ENCODE results near the gene PRR3.

The PRR3 gene

DNA sequence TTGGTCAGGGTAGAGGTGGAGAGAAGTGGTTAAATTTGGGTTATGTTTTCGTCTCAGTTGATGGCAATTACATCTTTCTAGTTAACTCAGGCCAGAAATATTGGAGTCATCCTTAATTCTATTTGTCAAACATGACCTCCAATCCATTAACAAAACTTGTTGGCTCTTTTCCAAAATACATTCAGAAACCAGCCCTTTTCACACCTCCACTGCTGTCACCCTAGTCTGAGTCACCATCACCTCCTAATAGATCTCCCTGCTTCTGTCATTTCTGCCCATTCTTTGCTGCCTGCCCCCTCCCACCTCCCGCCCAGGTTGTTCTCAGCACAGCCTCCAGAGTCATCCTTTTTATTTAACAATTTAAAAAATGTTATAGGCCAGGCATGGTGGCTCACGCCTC, 11.2 kb downstream of the PRR3 start:
- H3K27ac ChIP-seq (ENCODE audit: insufficient read depth in 1 of 2, low read depth in 1 of 2, low read length in 2 of 2, poor library complexity in 1 of 2, severe bottlenecking in 2 of 2), result no peak overlapping the region
- CTCF ChIA-PET, result interaction anchor here (1.9 kb wide), 1 partner anchor 22 kb away, joined by 4 read pairs; no protein-coding TSS in a partner anchor
- no peak for DNase-seq

DNA sequence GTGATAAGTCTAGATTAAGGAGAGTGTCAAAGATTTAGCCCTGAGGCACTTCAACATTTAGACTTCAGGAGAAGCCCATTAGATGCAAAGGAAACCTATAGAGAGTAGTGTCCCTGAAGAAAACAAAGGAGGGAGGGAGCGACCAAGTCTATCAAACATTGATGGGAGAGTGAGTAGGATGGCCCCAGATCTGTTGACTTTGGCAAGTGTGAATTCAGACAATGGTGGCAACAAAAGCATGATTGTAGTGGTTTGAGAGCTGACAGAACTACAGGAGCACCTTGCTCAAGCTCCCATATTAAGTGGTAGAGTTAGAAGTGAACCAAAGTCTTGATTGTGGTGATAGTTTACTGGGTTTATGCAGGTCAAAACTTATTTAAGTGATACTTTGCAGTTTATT, 13.2 kb downstream of the PRR3 start:
- peaks cover 11 to 36% (median 26%) of the 10 kb centered on the region in 4 experiments for H3K4me1 ChIP-seq (ENCODE audit: control extremely low read depth in 1 of 4, control insufficient read depth in 4 of 4, insufficient read depth in 4 of 4, low read length in 3 of 4)
- peaks cover 0 to 18% (median 4%) of the 10 kb centered on the region in 4 experiments for H3K36me3 ChIP-seq (ENCODE audit: control insufficient read depth in 4 of 4, insufficient read depth in 4 of 4, low read length in 3 of 4)
- WGBS (ENCODE audit: insufficient coverage), result 86% methylated on average over 1 of the region's 1 CpG
- ChIA-PET CTCF (interaction anchor here (0.5 to 2.3 kb wide), 9 partner anchors 14 to 118 kb away, joined by 3 to 10 read pairs (median 5); partner anchors contain the start of genes GNL1 and PRR3), POLR2A (interaction anchor here (0.6 to 2.1 kb wide), 5 partner anchors 15 to 158 kb away, joined by 3 to 8 read pairs (median 6); partner anchors contain the start of gene GNL1)
- H3K4me3 ChIP-seq (ENCODE audit: control insufficient read depth in 1 of 7, extremely low read depth in 1 of 7, insufficient read depth in 4 of 7, low read depth in 2 of 7, low read length in 6 of 7), result peak overlapping the region in 6 of 7 experiments; percentile 83 to 97 (median 95)
- DNase-seq, result no peak
- no peaks in the 10 kb centered on the region for H3K9me3 ChIP-seq (ENCODE audit: control extremely low read depth in 1 of 5, control insufficient read depth in 4 of 5, insufficient read depth in 2 of 5, low read depth in 1 of 5, low read length in 4 of 5)
- H3K27me3 ChIP-seq (replicated peaks in 2 of 5; ENCODE audit: control insufficient read depth in 4 of 5, insufficient read depth in 5 of 5, low read length in 4 of 5), result no peaks in the 10 kb centered on the region
- H3K27ac ChIP-seq (ENCODE audit: insufficient read depth in 1 of 2, low read depth in 1 of 2, low read length in 2 of 2, poor library complexity in 1 of 2, severe bottlenecking in 2 of 2), result peak overlapping the region in 1 of 2 experiments; percentile 95

More for the DNA sequence above, 11.2 kb downstream of the PRR3 start:
- Histone ChIP-seq H3K9me3 (ENCODE audit: control extremely low read depth in 1 of 5, control insufficient read depth in 4 of 5, insufficient read depth in 2 of 5, low read depth in 1 of 5, low read length in 4 of 5) (no peaks in the 10 kb centered on the region), H3K4me3 (ENCODE audit: control insufficient read depth in 1 of 7, extremely low read depth in 1 of 7, insufficient read depth in 4 of 7, low read depth in 2 of 7, low read length in 6 of 7) (no peak overlapping the region), H3K27me3 (replicated peaks in 2 of 5; ENCODE audit: control insufficient read depth in 4 of 5, insufficient read depth in 5 of 5, low read length in 4 of 5) (no peaks in the 10 kb centered on the region), H3K4me1 (ENCODE audit: control extremely low read depth in 1 of 4, control insufficient read depth in 4 of 4, insufficient read depth in 4 of 4, low read length in 3 of 4) (peaks cover 11 to 29% (median 24%) of the 10 kb centered on the region in 4 experiments), H3K36me3 (ENCODE audit: control insufficient read depth in 4 of 4, insufficient read depth in 4 of 4, low read length in 3 of 4) (peaks cover 0 to 6% (median 4%) of the 10 kb centered on the region in 4 experiments)
- POLR2A ChIA-PET, result no interaction called here
- WGBS (ENCODE audit: insufficient coverage), result 100% methylated on average over 1 of the region's 3 CpGs

DNA sequence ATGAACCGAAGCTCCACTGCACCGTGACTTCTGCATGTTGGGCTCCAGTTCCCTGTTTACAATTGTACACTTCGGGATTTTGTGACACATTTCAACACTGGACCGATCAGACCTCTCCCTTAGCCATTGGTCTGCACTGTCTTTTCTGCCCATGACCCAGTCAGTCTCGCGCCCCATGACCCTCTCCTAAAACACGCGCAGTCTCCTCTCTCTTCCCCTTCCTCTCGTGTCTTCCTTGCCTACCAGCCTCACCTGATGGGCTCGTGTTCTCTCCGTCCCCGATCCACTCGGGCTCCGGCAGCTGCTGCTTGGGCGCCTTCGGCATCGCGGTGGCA, 13.6 kb downstream of the PRR3 start:
- Histone ChIP-seq H3K36me3 (ENCODE audit: control insufficient read depth in 4 of 4, insufficient read depth in 4 of 4, low read length in 3 of 4) (peaks cover 0 to 22% (median 4%) of the 10 kb centered on the region in 4 experiments), H3K4me1 (ENCODE audit: control extremely low read depth in 1 of 4, control insufficient read depth in 4 of 4, insufficient read depth in 4 of 4, low read length in 3 of 4) (peaks cover 11 to 36% (median 26%) of the 10 kb centered on the region in 4 experiments), H3K27me3 (replicated peaks in 2 of 5; ENCODE audit: control insufficient read depth in 4 of 5, insufficient read depth in 5 of 5, low read length in 4 of 5) (no peaks in the 10 kb centered on the region), H3K4me3 (ENCODE audit: control insufficient read depth in 1 of 7, extremely low read depth in 1 of 7, insufficient read depth in 4 of 7, low read depth in 2 of 7, low read length in 6 of 7) (peak overlapping the region; percentile 83 to 97 (median 95)), H3K9me3 (ENCODE audit: control extremely low read depth in 1 of 5, control insufficient read depth in 4 of 5, insufficient read depth in 2 of 5, low read depth in 1 of 5, low read length in 4 of 5) (no peaks in the 10 kb centered on the region), H3K27ac (ENCODE audit: insufficient read depth in 1 of 2, low read depth in 1 of 2, low read length in 2 of 2, poor library complexity in 1 of 2, severe bottlenecking in 2 of 2) (peak overlapping the region; percentile 54 to 95)
- ChIA-PET POLR2A (interaction anchor here (0.6 to 2.1 kb wide), 6 partner anchors 15 to 158 kb away, joined by 3 to 8 read pairs (median 6); partner anchors contain the start of gene GNL1), CTCF (interaction anchor here (0.5 to 2.3 kb wide), 8 partner anchors 14 to 118 kb away, joined by 3 to 10 read pairs (median 6); partner anchors contain the start of genes GNL1 and PRR3)
- WGBS (ENCODE audit: insufficient coverage), result 0% methylated on average over 15 of the region's 18 CpGs
- DNase-seq, result no peak

DNA sequence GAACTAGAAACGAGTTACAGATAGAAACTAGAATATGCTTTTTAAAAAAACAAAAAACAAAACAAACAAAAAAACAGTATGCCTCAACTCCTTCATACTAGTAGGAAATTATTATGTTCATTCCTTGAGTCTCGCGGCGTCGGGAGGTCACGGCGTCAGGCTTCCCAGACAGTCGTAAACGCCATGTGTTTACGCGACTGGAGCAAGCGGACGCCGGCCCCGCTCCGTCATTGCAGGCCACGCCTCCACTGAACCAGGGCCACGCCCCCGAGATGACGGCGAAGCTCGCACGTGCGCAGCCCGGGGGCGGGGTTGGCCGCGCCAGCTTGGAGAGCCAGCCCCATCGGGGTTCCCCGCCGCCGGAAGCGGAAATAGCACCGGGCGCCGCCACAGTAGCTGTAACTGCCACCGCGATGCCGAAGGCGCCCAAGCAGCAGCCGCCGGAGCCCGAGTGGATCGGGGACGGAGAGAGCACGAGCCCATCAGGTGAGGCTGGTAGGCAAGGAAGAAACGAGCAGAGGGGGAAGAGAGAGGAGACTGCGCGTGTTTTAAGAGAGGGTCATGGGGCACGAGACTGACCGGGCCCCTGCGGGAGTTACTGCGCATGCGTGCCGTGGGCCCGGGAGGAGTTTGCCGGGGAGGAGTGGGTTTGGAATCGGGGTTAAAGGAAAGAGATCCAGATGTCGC, 14.1 kb downstream of the PRR3 start, which contains the start of gene ABCF1:
TSS of gene ABCF1 (plus strand) at position 368 of the 687 bp plus-strand sequence. CDS start at position 414, 46 bp downstream.
- POLR2A ChIA-PET, result interaction anchor here (0.6 to 2.1 kb wide), 5 partner anchors 15 to 157 kb away, joined by 3 to 8 read pairs (median 6); partner anchors contain the start of gene GNL1
- CTCF ChIA-PET, result interaction anchor here (1.5 to 2.3 kb wide), 6 partner anchors 15 to 119 kb away, joined by 3 to 10 read pairs (median 7); partner anchors contain the start of genes GNL1 and PRR3
- Histone ChIP-seq H3K4me3 (ENCODE audit: control insufficient read depth in 1 of 7, extremely low read depth in 1 of 7, insufficient read depth in 4 of 7, low read depth in 2 of 7, low read length in 6 of 7) (peak within 1 kb of the TSS; percentile 83 to 97 (median 95)), H3K9me3 (ENCODE audit: control extremely low read depth in 1 of 5, control insufficient read depth in 4 of 5, insufficient read depth in 2 of 5, low read depth in 1 of 5, low read length in 4 of 5) (no peaks in the 10 kb centered on the region), H3K27ac (ENCODE audit: insufficient read depth in 1 of 2, low read depth in 1 of 2, low read length in 2 of 2, poor library complexity in 1 of 2, severe bottlenecking in 2 of 2) (peak within 1 kb of the TSS; percentile 92 to 95), H3K36me3 (ENCODE audit: control insufficient read depth in 4 of 4, insufficient read depth in 4 of 4, low read length in 3 of 4) (peaks cover 0 to 23% (median 4%) of the 10 kb centered on the region in 4 experiments), H3K27me3 (replicated peaks in 2 of 5; ENCODE audit: control insufficient read depth in 4 of 5, insufficient read depth in 5 of 5, low read length in 4 of 5) (no peaks in the 10 kb centered on the region), H3K4me1 (ENCODE audit: control extremely low read depth in 1 of 4, control insufficient read depth in 4 of 4, insufficient read depth in 4 of 4, low read length in 3 of 4) (peaks cover 11 to 36% (median 26%) of the 10 kb centered on the region in 4 experiments)
- WGBS (ENCODE audit: insufficient coverage), result 0% methylated on average over 57 of the region's 59 CpGs
- peak; percentile 97 to 98 (median 98) for DNase-seq

DNA sequence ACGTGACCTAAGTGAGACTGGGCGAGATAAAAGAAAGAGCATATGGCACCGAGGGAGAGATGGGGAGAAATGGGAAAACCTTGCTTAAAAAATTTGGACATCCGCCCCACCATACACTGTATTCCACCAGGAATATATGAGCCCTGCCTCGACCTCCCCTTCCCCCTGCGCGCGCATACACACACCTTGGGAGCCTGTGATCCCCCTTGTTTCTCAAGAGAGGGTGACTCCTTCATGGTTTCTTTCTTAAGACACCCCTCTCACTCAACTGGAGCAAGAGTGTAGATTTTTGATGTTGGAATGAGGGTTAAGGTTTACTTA, 14.6 kb downstream of the PRR3 start:
- H3K4me1 ChIP-seq (ENCODE audit: control extremely low read depth in 1 of 4, control insufficient read depth in 4 of 4, insufficient read depth in 4 of 4, low read length in 3 of 4), result peaks cover 11 to 36% (median 26%) of the 10 kb centered on the region in 4 experiments
- peak overlapping the region; percentile 92 to 95 for H3K27ac ChIP-seq (ENCODE audit: insufficient read depth in 1 of 2, low read depth in 1 of 2, low read length in 2 of 2, poor library complexity in 1 of 2, severe bottlenecking in 2 of 2)
- no peak for DNase-seq
- peaks cover 0 to 26% (median 8%) of the 10 kb centered on the region in 4 experiments for H3K36me3 ChIP-seq (ENCODE audit: control insufficient read depth in 4 of 4, insufficient read depth in 4 of 4, low read length in 3 of 4)
- ChIA-PET CTCF (interaction anchor here (1.6 to 2.3 kb wide), 3 partner anchors 15 to 119 kb away, joined by 3 to 10 read pairs (median 8); partner anchors contain the start of genes GNL1 and PRR3), POLR2A (interaction anchor here (1.7 to 2.1 kb wide), 2 partner anchors 16 to 43 kb away, joined by 6 to 8 read pairs; partner anchors contain the start of gene GNL1)
- WGBS (ENCODE audit: insufficient coverage), result 0% methylated on average over 1 of the region's 8 CpGs
- peak overlapping the region; percentile 83 to 97 (median 95) for H3K4me3 ChIP-seq (ENCODE audit: control insufficient read depth in 1 of 7, extremely low read depth in 1 of 7, insufficient read depth in 4 of 7, low read depth in 2 of 7, low read length in 6 of 7)
- H3K27me3 ChIP-seq (replicated peaks in 2 of 5; ENCODE audit: control insufficient read depth in 4 of 5, insufficient read depth in 5 of 5, low read length in 4 of 5), result no peaks in the 10 kb centered on the region
- H3K9me3 ChIP-seq (ENCODE audit: control extremely low read depth in 1 of 5, control insufficient read depth in 4 of 5, insufficient read depth in 2 of 5, low read depth in 1 of 5, low read length in 4 of 5), result no peaks in the 10 kb centered on the region

DNA sequence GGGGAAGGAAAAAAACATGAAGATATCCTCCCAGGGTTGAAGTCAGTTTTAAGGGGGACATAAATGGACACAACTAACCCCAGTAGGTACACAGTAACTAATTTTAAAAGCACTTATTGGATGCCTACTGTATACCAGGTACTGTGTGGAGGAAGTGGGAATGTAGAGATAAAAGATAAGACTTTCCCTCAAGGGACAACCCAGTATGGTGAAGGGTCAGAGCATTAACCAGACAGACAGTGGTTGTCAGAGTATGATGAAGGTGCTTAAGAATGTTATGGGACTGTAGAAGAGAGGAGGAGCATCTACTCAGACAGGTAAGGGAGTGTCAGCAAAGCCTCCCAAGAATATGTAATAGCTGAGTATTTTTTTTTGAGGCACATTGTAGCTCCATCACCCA, 15.1 kb downstream of the PRR3 start:
- Histone ChIP-seq H3K9me3 (ENCODE audit: control extremely low read depth in 1 of 5, control insufficient read depth in 4 of 5, insufficient read depth in 2 of 5, low read depth in 1 of 5, low read length in 4 of 5) (no peaks in the 10 kb centered on the region), H3K4me3 (ENCODE audit: control insufficient read depth in 1 of 7, extremely low read depth in 1 of 7, insufficient read depth in 4 of 7, low read depth in 2 of 7, low read length in 6 of 7) (peak overlapping the region in 6 of 7 experiments; percentile 83 to 97 (median 95)), H3K27me3 (replicated peaks in 2 of 5; ENCODE audit: control insufficient read depth in 4 of 5, insufficient read depth in 5 of 5, low read length in 4 of 5) (no peaks in the 10 kb centered on the region), H3K36me3 (ENCODE audit: control insufficient read depth in 4 of 4, insufficient read depth in 4 of 4, low read length in 3 of 4) (peaks cover 2 to 30% (median 12%) of the 10 kb centered on the region in 4 experiments), H3K27ac (ENCODE audit: insufficient read depth in 1 of 2, low read depth in 1 of 2, low read length in 2 of 2, poor library complexity in 1 of 2, severe bottlenecking in 2 of 2) (peak overlapping the region; percentile 92 to 95), H3K4me1 (ENCODE audit: control extremely low read depth in 1 of 4, control insufficient read depth in 4 of 4, insufficient read depth in 4 of 4, low read length in 3 of 4) (peaks cover 11 to 36% (median 26%) of the 10 kb centered on the region in 4 experiments)
- ChIA-PET CTCF (no interaction called here), POLR2A (no interaction called here)
- DNase-seq, result no peak

All from common myeloid progenitor, CD34-positive (primary cell).